NCI-H345 (cell line): ENCODE data around the gene SLC6A5.
"Not testable (repeated sequence)": the region's sequence is repeated elsewhere in the genome, so short reads cannot be mapped to it uniquely, and the experiment has no call there.

ENCODE experiments used
- DNase-seq: peaks from one replicate; lab custom pipeline; 2025; lab: John Stamatoyannopoulos, UW

The SLC6A5 gene

DNA sequence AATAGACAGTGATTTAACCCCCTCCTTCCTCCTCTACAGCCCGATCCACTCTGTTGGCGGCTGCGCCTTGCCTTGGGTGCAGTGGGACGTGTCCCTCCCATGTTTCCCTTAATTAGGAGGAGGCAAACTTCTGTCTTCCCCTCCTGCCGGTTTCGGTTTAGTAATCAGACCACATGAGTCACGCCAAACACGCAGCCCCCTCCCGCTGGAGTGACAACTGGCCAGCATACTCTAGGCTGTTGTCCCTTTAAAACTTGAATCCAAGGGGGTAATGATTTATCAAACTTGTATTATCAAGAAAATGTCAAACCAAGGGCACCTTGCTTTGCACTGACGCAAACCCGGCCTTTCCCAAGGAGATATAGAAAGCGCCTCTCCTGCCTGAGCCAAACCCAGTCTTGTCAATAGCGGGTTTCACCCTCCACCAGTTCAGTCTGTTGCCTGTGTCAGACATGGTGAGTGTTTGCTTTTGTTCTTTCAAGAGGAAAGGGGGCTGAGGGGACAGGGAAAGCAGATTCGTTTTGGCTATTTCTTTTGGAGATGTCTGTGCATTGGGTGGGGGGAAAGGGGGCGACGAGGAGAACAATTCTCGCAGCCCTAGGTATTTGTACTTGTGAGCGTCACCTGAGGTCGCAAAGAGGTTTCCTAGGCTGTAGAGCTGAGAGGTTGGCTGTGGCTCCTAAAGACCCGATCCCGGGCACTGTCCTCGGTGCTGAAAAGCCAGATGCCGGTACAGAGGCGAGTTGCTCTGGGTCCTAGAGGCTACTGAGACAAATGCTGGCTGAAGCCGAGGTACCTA lies at the start of gene SLC6A5:
SLC6A5 (plus strand) TSS at position 388 of the 799 bp plus-strand sequence; CDS start at position 453, 65 bp downstream.
- DNase-seq, result no peak

DNA sequence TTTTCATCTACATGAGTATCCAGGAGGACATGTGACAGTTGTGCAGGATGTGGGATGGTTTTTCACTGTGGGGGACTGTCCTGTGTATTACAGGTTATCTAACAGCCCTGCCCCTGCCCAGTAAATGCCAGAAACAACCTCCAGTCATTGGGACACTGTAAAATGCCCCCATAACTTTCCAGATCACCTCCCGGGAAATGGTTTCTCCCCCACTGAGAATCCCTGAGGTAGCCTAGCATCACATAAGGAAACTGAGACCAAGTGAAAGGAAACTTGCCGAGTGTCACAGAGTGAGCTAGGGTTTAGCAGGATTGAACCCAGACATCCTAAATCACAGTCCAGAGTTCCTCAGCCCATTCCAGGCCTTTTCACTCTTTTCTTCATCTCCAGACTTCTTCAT lies 48.3 kb upstream of the SLC6A5 start:
- DNase-seq, result no peak

DNA sequence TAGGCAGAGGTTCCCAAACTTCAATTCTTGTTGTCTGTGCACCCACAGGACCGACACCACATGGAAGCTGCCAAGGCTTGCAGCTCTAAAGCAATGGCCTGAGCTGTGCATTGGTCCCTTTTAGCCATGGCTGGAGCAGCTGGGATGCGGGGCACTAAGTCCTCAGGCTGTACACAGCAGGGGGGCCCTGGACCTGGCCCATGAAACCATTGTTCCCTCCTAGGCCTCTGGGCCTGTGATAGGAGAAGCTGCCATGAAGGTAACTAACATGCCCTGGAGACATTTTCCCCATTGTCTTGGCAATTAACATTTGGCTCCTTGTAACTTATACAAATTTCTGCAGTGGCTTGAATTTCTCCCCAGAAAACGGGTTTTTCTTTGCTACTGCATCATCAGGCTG lies 43.6 kb upstream of the SLC6A5 start:
- no peak for DNase-seq

DNA sequence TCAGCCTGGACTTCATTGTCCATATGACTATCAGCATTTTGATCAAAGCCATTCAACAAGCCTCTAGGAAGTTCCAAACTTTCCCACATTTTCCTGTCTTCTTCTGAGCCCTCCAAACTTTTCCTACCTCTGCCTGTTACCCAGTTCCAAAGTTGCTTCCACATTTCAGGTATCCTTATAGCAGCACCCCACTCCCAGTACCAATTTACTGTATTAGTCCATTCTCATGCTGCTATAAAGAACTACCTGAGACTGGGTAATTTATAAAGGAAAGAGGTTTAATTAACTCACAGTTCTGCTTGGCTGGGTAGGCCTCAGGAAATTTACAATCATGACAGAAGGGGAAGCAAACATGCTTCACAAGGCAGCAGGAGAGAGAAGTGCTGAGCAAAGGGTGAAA lies 43.0 kb upstream of the SLC6A5 start:
- not testable (repeated sequence) for DNase-seq

DNA sequence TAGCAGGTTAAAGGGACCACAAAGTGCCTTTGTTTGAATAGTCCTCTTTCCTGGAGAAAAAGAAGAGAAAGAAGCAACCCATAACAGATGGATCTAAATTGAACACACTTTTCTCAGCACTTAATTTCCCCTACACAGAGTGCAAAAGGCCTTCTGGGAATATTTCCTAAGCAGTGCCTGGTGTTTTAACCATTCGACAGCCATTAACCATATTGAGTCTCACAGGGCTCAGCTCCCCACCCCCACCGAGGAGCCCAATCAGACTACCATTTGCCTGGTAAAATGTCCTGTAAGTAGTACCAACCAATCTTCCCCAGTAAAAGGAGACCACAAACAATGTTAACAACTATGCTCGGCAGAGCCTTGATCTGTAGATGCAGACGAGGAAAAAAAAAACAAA lies 40.7 kb upstream of the SLC6A5 start:
- DNase-seq, result no peak

DNA sequence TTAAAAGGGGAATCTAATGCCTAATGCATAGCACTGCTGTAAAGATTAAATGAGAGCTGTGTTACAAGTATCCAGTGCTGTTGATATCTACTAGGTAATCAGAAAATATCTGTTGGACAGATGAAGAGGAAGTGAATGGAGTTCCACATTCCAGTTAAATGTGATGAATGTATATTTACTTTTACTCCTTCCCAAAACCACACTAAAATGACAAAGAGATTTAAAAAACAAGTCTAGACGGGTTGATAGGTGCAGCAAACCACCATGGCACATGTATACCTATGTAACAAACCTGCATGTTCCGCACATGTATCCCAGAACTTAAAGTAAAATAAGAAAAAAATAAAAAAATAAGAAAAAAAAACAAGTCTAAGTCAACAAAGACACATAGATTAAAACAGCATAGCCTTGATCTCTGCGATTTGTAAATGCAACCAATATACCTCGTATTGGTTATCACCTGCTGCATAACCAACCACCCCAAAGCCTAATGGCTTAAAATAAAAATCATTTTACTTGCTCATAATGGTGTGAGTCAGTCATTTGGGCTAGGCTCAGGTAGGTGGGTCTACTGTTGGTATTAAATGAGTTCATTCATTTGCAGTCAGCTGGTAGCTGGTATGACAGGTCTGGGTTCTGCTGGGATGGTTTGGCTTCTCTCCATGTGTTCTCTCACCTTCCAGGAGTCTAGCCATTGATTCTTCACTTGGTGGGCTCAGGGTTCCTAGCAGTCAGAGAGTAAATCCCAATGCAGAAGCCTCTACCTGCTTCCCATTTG lies 39.7 kb upstream of the SLC6A5 start:
- no peak for DNase-seq

DNA sequence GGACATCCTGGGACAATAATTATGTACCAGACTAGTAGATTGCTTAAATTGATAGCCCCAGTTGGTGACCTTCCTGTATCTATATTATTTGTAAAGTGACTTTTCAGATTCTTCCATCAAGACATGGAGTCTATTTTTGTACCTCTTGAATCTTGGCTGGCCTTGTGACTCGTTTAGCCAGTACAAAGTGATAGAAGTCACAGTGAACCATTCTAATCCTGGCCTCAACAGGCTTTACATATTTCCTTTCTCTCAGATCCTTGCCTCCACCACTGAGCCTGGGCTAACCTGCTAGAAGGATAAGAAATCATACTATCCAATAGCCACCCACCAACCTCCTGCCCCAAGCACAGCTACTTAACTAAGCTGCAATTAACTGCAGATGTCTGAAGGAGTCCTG lies 37.5 kb upstream of the SLC6A5 start:
- no peak for DNase-seq

DNA sequence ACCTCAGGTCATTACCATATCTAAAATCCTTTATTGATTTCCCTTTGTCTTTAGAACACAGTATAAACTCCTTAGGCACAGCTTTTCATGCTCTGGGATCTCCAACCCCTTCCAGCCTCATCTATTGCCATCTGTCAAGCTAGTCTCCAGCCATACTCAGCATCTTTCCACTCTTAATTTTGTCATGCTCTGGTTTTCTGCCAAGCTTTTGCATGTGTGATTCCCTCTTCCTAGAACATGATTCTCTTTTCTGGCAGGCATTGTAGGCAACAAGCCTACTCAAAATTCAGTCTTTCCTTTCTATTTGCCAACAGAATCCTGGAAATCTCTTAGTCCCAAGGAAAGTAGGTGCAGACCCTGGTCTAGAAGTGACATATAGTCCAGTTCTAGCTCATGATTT lies 35.5 kb upstream of the SLC6A5 start:
- DNase-seq, result no peak

DNA sequence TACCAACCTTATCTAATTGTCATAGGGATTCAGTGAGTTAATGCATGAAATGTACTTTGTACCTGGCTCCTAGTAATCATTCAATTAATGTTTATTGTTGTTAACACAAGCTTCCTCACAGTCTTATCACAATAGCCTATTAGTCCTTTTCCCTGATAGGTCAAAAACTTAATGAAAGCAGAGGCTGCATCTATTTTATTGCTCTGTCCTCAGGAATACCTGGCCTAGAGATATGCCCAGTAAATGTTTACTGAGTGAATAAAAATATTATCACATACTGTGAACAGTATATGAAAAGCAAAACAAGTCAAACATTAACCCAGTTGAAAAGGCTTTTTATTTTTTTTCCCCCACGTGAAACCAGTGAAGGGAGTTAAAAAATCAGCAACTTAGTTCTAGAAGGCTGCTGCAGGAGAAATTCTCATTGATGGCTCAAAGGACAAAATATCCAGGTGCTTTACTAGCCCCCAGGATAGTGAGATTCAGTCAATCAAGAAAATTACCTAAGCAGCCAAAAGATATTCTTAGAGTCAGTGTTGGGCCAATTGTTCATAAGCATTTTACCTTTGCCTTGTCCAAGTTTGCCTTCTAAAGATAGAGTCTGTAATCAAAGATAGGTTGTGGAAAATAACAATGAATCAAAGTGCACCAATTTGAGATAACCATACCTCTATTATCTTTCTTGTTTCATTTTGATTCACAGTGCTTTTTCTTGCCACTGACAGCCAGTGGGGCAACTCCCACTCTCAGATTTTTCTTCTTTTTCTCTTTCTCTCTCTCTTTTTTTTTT lies 34.4 kb upstream of the SLC6A5 start:
- DNase-seq, result no peak

DNA sequence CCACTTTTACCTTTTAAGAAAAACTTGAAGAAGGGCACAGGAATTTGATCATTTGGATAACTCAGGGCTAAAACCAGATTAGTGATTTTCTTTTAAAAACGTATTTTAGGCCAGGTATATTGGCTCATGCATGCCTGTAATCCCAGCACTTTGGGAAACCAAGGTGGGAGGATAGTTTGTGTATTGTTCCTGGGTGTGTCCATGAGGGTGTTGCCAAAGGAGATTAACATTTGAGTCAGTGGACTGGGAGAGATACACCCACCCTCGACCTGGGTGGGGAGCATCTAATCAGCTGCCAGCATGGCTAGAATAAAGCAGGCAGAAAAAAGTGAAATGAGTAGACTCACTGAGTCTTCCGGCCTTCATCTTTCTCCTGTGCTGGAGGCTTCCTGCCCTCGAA lies 33.3 kb upstream of the SLC6A5 start:
- not testable (repeated sequence) for DNase-seq

DNA sequence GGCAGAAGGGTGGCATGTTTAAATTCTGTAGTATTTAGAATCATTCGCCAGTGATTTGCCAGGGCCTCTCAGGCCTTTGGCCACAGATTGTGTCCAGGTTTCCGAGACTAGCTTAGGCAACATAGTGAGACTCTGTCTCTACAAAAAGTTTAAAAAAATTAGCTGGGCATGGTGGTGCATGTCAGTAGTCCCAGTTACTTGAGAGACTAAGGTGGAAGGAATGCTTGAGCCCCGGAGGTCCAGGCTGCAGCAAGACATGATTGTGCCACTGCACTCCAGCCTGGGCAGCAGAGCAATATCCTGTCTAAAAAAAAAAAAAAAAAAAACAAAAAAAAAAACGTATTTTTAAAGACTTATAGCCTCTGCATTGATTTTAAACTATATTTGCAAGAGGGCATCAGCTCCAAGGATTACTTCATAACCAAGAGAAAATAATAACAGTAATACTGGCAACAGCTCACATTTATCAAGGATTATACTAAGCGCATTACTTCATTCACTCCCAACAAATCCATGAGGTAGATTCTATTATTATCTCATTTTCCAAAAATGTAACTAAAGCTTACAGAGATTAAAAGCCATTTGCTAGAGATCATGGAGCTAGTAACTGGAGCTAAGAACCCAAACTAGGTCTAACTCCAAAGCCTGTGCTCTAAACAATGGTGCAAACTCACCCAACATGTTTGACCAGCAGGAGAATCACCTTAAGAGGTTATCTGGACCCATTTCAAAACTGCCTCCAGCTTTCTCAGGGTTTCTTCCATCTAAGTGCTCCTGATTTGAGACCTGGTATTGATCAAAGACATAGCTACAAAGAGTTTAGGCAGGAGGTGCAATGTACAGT lies 32.6 kb upstream of the SLC6A5 start:
- DNase-seq, result no peak

DNA sequence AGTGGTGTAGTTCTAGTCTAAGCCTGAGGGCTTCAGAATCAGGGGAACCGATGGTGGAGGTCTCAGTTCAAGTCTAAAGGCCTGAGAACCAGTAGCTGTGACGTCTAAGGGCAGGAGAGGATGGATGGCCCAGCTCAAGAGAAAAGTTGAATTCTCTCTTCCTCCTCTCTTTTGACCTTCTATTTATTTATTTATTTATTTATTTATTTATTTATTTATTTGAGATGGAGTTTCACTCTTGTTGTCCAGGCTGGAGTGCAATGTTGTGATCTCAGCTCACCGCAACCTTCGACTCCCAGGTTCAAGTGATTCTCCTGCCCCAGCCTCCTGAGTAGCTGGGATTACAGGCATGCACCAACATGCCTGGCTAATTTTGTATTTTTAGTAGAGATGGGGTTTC lies 19.7 kb upstream of the SLC6A5 start:
- DNase-seq, result not testable (repeated sequence)

DNA sequence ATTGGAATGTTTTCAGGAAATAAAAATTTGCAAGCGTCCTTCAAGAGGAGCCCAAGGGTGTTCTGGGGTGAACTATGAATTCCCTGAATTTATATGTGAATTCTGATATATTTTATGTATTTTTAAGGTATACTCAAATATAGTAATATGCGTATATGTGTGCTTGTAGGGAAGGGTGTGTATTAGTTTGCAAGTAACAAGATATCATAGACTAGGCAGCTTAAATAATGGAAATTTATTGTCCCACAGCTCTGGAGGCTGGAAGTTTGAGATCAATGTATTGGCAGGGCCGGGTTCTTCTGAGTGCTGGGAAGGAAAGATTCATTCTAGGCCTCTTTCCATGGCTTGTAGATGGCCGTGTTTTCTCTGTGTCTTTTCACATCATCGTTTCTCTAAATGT lies 16.2 kb upstream of the SLC6A5 start:
- no peak for DNase-seq

DNA sequence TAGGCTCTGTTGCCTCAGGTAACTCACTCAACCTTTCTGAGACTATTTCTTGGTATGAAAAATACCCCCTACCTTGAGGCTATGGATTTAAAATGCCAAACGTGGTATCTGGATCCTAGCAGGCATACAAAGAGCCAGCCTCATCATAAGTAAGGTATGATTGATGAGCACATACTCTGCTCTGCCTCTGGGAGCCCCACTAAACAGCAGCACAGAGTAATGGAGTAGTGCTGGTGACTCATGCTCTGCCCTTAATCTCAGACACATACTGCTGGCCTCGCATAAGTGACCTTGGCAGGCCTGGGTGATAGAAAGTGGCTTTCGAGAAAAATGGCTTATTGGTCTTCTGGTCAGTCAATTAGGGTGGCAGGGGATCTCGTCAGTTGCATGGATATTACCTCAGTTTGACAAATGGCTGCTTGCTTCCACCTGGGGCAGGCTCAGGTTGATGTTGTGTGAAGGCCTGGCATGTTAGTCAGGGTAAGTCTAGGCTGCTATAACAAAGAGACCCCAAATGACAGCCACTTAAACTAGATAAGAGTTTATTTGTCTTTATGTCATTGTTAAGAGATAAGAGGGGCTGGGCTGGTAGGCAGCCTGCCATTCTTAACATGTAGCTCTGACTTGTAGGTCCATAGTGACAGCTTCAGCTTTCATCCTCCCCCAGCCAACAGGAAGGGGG lies 15.2 kb upstream of the SLC6A5 start:
- DNase-seq, result no peak

DNA sequence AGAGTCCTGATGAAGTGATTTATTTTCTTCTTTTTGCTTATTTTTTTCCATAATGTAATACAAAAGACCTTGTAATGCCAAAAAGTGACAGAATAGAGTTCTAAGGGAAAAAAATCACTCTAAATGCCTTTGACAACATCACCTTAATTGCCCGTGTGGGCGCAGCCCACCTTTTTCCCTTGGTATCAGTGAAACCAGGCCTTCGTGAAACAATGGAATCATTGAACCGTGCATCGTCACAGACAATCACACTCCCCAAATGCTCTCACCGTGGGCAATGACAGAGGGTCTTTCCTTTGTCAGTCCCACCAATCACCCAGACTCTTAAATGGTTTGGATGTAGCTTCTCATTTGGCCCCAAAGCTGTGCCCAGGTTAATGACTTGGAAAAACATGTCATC lies 9.6 kb upstream of the SLC6A5 start:
- DNase-seq, result no peak

DNA sequence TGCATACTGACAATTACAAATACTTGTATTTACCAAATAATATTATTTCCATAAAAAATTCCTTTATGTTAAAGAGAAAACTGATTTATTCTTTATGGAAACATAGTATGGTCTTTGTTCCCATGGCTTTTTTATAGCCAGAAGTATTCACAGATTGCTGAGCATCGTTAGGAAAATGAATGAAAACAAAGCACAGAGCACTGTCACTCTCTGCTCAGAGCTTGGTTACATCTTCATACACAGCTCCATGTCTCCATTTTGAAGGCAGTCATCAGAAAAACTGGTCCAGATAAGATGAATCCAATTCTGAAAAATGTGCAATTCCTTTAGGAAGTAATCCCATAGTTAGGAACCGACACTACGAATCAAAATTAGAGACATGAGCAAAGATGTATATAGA lies 9.0 kb upstream of the SLC6A5 start:
- no peak for DNase-seq

DNA sequence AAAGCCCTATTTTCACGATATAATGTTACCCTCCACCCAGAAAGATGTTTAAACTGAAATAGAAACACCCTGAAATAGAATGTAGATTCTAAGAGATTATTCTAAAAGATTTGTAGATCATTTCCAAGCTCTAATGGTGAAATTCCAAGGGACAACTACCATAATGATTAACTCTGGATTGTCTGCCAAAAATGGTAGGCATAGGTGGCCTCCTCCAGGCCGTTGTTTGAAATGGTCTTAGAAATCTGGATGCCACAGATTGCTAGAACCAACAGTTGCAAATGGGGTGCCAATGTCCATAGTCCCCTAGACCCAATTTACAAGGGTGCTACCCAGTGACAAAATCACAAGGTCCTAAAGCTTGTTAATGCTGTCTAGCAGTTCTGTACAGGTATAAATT lies 6.7 kb upstream of the SLC6A5 start:
- DNase-seq, result no peak

DNA sequence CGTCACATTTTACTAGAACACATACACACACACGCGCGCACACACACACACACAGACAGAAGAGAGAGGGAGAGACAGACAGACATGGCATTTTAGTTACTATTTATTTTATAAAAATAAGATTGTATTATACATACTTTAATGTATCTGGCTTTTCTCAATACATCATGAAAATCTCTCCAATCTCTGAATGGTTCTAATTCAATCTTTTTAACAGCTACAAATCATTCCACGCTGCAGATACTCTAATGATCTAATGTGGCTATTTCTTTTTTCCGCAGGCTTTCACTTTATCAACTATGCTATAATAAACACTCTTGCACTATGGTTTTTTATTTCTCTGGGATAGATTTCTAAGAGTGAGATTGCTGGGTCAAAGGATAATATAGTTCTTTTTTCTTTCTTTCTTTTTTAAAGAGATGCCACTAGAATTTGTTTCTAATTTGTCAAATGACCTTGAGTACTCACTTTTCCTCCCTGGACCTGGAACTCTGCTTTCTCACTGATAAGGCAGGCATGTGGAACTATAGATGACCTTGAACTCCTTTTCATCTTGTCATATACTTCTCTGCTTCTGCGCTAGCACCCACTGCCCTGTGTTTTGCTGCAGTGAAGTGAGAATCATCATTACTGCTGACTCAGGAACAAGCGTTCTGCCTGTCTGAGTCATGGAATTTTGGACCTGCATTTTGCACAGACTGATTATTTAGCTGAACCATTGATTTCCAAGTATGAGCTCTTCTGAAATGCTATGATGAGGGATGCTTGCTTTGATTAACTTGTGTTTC lies 4.9 kb upstream of the SLC6A5 start:
- no peak for DNase-seq

DNA sequence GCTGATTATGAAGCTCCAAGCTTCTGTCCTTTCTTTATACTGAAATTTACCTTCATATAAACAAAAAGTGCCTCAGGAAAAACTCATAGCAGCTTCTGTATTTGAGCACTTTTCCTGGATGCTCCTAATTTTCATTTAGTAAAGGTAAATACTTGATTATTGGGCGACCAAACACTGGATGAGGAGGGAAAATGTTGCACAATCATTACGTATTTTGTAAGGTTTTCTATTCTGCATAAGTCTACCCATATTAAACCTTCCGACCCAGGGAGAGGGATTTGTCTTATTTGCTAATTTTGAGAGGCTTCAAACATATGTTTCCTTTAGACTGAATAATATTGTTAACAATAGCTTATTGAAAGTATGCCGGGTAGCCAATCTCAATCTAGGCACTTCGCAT lies 4.3 kb upstream of the SLC6A5 start:
- DNase-seq, result no peak
